Fibroblast of pulmonary artery (primary cell): ENCODE data around the gene PYY.

Experiments used
- DNase-seq: peaks from one replicate; pipeline ENCODE4 v3.0.0-alpha.2; 2010; ENCODE audit warnings: low read depth
- H3K4me3 ChIP-seq: replicated peaks from 2 replicates; pipeline ENCODE4 v1.5.1; 2011; ENCODE audit warnings: low read depth, mild to moderate bottlenecking, control low read depth, low read length, moderate library complexity
- CTCF ChIP-seq: IDR thresholded peaks from 2 replicates; pipeline ENCODE4 v1.5.1; 2011; ENCODE audit warnings: mild to moderate bottlenecking, control low read depth, low read length, inconsistent platforms; ENCODE audit errors: missing control alignments

Gene PYY

DNA sequence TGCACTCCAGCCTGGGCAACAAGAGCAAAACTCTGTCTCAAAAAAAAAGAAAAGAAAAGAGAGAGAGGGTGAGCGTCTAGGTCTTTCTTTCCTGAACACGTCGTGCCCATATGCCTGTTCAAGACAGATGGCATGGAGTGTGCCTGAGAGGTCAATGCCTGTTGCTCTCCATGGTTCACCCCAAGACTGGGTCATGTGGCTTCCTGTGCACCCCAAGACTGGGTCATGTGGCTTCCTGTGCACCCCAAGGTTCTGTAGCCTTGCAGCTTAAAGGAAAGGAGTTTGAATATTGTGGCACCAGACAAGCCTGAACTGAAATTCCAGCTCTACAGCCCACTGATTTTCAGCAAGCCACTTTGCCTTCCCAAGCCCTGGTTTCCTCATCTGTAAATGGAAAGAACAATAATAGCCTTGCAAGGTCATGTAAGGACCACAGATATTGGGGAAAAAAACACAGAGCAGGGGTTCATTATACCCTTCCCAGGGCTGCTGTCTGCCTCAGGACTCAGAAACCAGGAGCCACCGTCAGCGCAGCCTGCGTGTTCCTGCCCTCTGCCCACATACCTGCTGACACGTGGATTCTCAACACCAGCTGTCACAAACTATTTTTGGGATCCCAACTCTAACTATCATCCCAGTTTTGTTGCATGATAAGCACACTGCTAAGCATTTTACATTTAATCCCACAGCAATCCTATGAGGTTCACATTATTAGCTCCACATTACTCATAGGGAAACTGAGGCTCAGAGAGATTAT, 32.7 kb upstream of the PYY start:
- H3K4me3 ChIP-seq: no peak overlapping the region
- no peak for DNase-seq
- TF ChIP-seq CTCF: no peak

DNA sequence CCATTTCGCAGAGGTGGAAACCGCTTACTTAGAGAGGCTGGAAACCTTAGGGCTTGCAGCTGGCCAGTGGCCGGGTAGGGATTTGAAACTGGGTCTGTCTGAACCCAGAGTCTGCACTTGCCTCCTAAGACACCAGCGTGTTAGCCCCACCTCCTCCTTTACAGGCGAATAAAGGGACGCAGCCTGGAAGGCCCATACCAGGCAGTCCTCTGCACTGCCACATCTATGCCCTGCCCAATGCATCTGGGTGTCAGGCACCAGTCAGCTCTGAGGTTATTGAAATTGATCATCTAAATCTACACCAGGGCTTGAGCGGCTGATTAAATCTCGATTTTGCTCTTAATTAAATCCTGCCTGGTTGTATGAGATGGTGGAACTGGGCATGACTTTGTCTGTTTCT, 30.8 kb upstream of the PYY start:
- DNase-seq: no peak
- H3K4me3 ChIP-seq: no peak overlapping the region
- TF ChIP-seq CTCF: no peak

- peak overlapping the region; percentile 43 for H3K4me3 ChIP-seq
- peak; percentile 33 for TF ChIP-seq CTCF
- DNase-seq: no peak
Measured at GRCh38 chr17:43983515-43984411, 30.0 kb upstream of the PYY start.

GRCh38 chr17:43983196-43983514, 29.4 kb upstream of the PYY start:
- TF ChIP-seq CTCF: no peak
- no peak overlapping the region for H3K4me3 ChIP-seq
- no peak for DNase-seq

DNA sequence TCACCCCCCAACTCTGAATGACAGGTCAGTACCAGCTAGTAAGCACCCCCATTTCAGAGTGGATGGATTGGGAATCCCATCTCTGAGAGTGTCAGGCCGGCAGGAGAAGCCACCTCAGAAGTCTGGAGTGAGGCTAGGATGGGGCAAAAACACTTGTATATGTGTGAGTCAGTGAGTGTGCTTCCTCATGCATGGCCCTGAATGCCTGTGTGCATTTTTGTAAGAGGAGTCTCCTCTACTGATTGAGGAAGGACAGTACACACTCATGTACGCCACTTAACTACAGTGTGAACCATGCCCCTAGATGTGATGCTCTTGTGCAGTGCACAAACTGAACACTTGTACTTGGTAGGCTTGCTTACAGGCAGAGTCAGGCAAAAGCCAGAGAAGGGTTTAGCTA, 28.4 kb upstream of the PYY start:
- no peak for DNase-seq
- no peak overlapping the region for H3K4me3 ChIP-seq
- no peak for TF ChIP-seq CTCF

- no peak for DNase-seq
- H3K4me3 ChIP-seq: no peak overlapping the region
- TF ChIP-seq CTCF: no peak
Measured at GRCh38 chr17:43979671-43980070, 25.9 kb upstream of the PYY start.
